IPS-20b (cell line): ENCODE results near the gene KANSL2.
"Not testable (repeated sequence)": the region's sequence is repeated elsewhere in the genome, so short reads cannot be mapped to it uniquely, and the experiment has no call there.

Experiments used
- H3K27ac ChIP-seq: one replicate; pipeline ENCODE4 v1.5.1; 2013; ENCODE audit warnings: low read length
- H3K27me3 ChIP-seq: 2 replicates; pipeline ENCODE4 v1.6.1; 2013; ENCODE audit warnings: mild to moderate bottlenecking, low read length, inconsistent platforms; ENCODE audit not compliant: insufficient read depth
- H3K36me3 ChIP-seq: 2 replicates; pipeline ENCODE4 v1.6.1; 2013; ENCODE audit warnings: low read depth, mild to moderate bottlenecking, inconsistent platforms, low read length, moderate library complexity; ENCODE audit not compliant: insufficient read depth
- H3K4me1 ChIP-seq: 2 replicates; pipeline ENCODE4 v1.6.1; 2013; ENCODE audit warnings: mild to moderate bottlenecking, control low read depth, inconsistent platforms, low read length, moderate library complexity; ENCODE audit not compliant: insufficient read depth
- H3K4me3 ChIP-seq: 2 replicates; pipeline ENCODE4 v1.5.1; 2013; ENCODE audit warnings: mild to moderate bottlenecking, low read length, inconsistent platforms
- H3K9ac ChIP-seq: 2 replicates; pipeline ENCODE4 v1.6.1; 2013; ENCODE audit warnings: low read depth, mild to moderate bottlenecking, inconsistent platforms, low read length, moderate library complexity
- H3K9me3 ChIP-seq: 2 replicates; pipeline ENCODE4 v1.6.1; 2013; ENCODE audit warnings: mild to moderate bottlenecking, low read depth, low read length, inconsistent platforms; ENCODE audit not compliant: insufficient read depth

The KANSL2 gene

DNA sequence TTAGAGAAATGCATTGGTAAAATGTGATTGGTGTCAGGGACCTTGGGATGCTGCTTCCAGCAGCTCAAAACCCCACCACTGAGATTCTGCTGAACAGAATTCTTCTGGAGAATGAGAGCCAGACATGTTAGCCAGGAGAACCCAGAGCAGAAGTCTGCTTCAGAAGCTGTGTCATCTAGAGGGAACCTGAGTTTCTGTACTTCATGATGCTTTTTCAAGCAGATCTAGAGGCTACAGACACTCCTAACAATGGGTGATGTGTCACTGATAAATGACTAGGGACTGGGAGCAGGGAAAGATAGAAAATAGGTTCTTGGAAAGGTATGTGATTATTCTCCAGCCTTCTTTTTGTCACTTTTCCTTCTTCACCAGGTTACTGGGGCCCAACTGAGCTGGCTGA is 41.6 kb downstream of the KANSL2 start:
- H3K9me3 ChIP-seq = peaks cover 17% of the 10 kb centered on the region; the same call in 1 of the 2 replicates
- no peak overlapping the region for H3K4me3 ChIP-seq
- no peaks in the 10 kb centered on the region for H3K27me3 ChIP-seq
- no peaks in the 10 kb centered on the region for H3K4me1 ChIP-seq
- H3K36me3 ChIP-seq = peaks cover 10% of the 10 kb centered on the region
- no peak overlapping the region for H3K9ac ChIP-seq
- H3K27ac ChIP-seq = no peak overlapping the region

DNA sequence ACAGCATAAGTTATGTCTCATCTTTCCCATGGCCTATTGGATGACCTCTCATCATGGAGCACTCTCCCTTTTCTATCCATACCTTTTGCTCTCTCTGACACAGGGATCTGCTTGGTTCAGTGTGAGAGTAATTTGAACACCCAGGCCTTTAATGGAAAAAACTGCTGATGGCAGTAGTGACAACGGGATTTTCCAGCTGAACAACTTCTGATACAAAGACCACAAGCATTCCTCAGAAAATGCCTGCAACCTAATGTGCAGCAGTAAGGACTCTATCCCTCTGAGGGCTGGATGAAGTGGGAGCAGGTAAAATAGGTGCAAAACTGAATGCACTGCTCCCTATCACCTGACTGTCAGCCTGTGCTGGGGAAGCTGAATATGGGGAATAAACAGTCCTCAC is 51.0 kb downstream of the KANSL2 start:
- Histone ChIP-seq H3K4me1 (no peaks in the 10 kb centered on the region), H3K4me3 (no peak overlapping the region)

DNA sequence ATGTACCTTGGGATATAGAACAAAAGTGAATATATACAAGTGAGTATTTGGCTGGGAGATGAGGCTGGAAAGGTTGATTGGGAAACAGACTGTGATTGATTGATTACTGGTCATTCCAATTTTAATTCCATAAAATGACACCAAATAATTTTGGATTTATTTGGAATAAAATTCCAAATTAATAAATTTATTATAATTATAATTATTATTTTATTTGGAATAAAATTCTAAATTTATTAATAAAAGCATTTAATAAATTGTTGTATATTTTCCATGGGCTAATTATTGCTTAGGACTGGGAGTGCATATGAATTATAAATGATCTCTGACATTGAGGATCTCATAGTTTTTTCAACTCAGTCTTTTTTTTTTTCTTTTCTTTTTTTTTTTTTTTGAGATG is 51.7 kb downstream of the KANSL2 start:
- Histone ChIP-seq H3K9ac (no peak overlapping the region), H3K9me3 (no peaks in the 10 kb centered on the region), H3K4me3 (no peak overlapping the region), H3K4me1 (no peaks in the 10 kb centered on the region), H3K36me3 (no peaks in the 10 kb centered on the region), H3K27ac (no peak overlapping the region), H3K27me3 (no peaks in the 10 kb centered on the region; the same call in 1 of the 2 replicates)

More for the DNA sequence above, 51.0 kb downstream of the KANSL2 start:
- H3K9ac ChIP-seq = no peak overlapping the region
- H3K36me3 ChIP-seq = no peaks in the 10 kb centered on the region
- H3K27me3 ChIP-seq = no peaks in the 10 kb centered on the region; the same call in 1 of the 2 replicates
- no peaks in the 10 kb centered on the region for H3K9me3 ChIP-seq
- H3K27ac ChIP-seq = no peak overlapping the region

DNA sequence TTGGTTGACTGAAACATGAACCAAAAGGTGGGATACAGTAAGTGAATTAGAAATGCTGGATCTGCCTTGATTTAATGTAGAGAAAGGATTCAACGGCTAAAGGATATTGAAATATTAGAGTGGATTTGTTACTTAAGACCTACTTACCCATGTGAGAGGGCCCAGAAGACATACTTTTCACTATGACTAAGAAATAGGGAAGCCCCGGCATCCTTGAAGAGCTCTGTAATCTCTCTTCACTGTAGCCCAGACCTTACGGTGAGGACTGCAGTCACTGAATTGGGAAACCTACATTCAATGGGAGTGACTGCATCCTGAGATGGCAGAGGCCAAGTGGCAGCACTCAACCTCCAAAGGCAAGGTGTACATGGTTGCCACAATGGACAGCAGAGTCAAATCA is 52.5 kb downstream of the KANSL2 start:
- H3K4me1 ChIP-seq = no peaks in the 10 kb centered on the region
- H3K36me3 ChIP-seq = no peaks in the 10 kb centered on the region
- H3K9ac ChIP-seq = no peak overlapping the region
- H3K9me3 ChIP-seq = no peaks in the 10 kb centered on the region
- no peaks in the 10 kb centered on the region; the same call in 1 of the 2 replicates for H3K27me3 ChIP-seq
- no peak overlapping the region for H3K4me3 ChIP-seq
- no peak overlapping the region for H3K27ac ChIP-seq

DNA sequence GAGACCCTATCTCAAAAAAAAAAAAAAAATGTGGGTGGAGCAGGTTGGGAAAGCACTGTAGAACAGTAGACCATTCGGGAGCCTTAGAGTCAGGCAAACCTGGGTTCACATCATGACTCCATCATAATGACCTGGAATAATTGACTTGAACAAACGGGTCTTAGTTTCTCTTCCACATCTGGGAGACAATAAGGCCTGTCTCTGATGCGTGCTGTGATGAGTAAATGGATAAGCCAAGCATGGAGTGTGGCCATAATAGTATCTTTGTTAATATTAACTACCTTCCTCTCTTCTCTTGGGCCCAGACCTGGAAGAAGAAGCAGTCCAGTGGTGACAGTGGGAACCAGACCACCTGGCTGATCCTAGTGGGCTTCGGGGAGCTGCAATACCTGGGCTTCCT is 54.5 kb downstream of the KANSL2 start:
- Histone ChIP-seq H3K4me1 (no peaks in the 10 kb centered on the region), H3K9me3 (no peaks in the 10 kb centered on the region), H3K9ac (no peak overlapping the region), H3K27ac (no peak overlapping the region), H3K27me3 (no peaks in the 10 kb centered on the region; the same call in 1 of the 2 replicates), H3K4me3 (no peak overlapping the region), H3K36me3 (no peaks in the 10 kb centered on the region)

DNA sequence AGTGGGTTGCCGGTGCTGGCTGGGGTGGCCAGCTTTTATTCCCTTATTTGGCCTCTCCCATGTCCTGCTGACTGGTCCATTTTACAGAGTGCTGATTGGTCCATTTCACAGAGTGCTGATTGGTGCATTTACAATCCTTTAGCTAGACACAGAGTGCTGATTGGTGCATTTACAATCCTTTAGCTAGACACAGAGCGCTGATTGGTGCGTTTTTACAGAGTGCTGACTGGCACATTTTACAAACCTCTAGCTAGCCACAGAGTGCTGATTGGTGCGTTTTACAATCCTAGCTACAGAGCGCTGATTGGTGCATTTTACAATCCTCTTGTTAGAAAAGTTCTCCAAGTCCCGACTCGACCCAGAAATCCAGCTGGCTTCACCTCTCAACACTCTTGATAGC is 59.0 kb downstream of the KANSL2 start:
- not testable (repeated sequence) for H3K27me3 ChIP-seq, H3K4me1 ChIP-seq, H3K4me3 ChIP-seq

DNA sequence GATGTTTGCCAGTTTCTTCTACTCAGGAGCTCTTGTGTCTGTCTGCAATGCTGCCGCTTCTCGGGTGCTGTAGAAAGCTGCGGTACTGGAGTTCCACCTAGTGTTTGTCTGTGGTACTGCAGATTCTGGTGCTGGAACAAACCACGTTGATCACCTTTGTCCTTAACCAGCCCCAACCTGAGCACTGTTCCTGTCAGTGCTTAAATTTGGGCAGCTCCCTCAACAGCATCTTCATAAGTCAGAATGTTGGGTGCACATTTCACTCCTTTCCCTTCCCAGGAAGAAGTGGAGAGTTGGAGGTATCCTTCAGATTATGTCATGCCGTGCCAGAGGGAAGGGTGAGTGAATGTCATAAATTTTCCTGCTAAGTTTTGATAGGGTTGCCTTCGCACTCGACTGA is 63.5 kb downstream of the KANSL2 start:
- no peaks in the 10 kb centered on the region for H3K9me3 ChIP-seq
- H3K4me1 ChIP-seq = no peaks in the 10 kb centered on the region
- H3K27ac ChIP-seq = no peak overlapping the region
- no peaks in the 10 kb centered on the region for H3K27me3 ChIP-seq
- H3K36me3 ChIP-seq = no peaks in the 10 kb centered on the region
- H3K9ac ChIP-seq = no peak overlapping the region
- H3K4me3 ChIP-seq = no peak overlapping the region

More for the DNA sequence above, 59.0 kb downstream of the KANSL2 start:
- not testable (repeated sequence) for H3K36me3 ChIP-seq, H3K9me3 ChIP-seq, H3K27ac ChIP-seq, H3K9ac ChIP-seq

DNA sequence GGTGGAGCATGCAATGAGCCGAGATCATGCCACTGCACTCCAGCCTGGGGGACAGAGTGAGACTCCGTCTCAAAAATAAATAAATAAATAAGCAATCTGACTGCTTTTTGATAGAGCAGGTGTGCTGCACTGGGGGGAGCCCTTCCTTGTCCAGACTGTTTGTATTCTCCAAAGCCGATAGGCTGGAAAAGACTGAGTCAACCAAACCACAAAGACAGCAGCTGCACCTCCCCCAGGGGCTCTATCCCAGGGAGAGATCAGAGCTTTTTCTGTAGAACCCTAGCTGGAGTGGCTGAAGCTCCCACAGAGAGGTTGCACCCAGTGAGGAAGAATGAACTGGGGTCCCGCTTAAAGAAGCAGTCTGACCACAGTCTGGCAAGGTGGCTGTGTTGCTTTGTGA is 66.4 kb downstream of the KANSL2 start:
- Histone ChIP-seq H3K9ac (no peak overlapping the region), H3K27me3 (no peaks in the 10 kb centered on the region), H3K27ac (no peak overlapping the region), H3K4me1 (no peaks in the 10 kb centered on the region), H3K36me3 (no peaks in the 10 kb centered on the region), H3K9me3 (no peaks in the 10 kb centered on the region), H3K4me3 (no peak overlapping the region)

DNA sequence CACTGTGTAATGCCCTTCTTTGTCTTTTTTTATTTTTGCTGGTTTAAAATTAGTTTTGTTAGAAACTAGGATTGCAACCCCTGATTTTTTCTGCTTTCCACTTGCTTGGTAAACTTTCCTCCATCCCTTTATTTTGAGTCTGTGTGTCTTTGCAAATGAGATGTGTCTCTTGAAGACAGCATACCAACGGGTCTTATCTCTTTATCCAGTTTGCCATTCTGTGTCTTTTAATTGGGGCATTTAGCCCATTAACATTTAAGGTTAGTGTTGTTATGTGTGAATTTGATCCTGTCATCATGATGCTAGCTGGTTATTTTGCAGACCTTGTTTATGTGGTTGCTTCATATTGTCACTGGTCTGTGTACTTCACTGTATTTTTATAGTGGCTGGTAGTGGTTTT is 68.7 kb downstream of the KANSL2 start:
- Histone ChIP-seq H3K27ac (no peak overlapping the region), H3K4me3 (no peak overlapping the region), H3K9ac (no peak overlapping the region), H3K36me3 (no peaks in the 10 kb centered on the region), H3K27me3 (no peaks in the 10 kb centered on the region), H3K9me3 (peaks cover 9% of the 10 kb centered on the region; the same call in 1 of the 2 replicates), H3K4me1 (no peaks in the 10 kb centered on the region)
